Measurements from ENCODE around the gene RSF1. TPM values are rescaled to one million over a fixed set of nuclear protein-coding genes. Genes with fewer than 3 reads are reported as not detected.

Gene RSF1
- polyA plus RNA-seq, 1 donor (not counting 4 experiments of a cell fraction or from before 2014, with no cell fraction given) = 20.9 TPM

DNA sequence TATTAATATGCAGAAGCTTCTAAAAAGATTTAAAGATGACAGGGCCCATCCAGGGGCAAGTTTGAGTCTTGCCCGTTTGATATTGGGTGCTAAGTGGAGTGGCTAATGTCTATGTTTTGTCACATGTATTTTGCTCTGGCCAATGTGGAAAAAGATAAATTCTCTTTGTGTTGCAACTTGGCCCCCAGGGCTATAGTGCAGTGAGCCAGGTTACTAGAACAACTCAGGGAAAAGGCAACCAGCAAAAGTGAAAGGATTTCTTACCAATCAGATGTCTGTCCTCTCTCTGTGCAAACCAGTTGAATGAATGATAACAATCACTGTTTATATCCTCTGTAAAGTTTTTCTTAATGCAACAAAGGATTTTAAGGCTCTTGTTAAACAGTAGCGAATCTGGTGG, 178.3 kb downstream of the RSF1 start:
- Histone ChIP-seq H3K9me1 (ENCODE audit: control insufficient read depth, extremely low read depth, insufficient read depth, low read length) (no peaks in the 10 kb centered on the region), H3K4me2 (ENCODE audit: control insufficient read depth, extremely low read depth, insufficient read depth, low read depth, low read length) (no peak overlapping the region), H3K79me2 (ENCODE audit: control insufficient read depth, insufficient read depth, low read length) (peaks cover 6% of the 10 kb centered on the region), H3K27ac (ENCODE audit: control insufficient read depth, insufficient read depth, low read length) (no peak overlapping the region), H3K4me3 (ENCODE audit: control insufficient read depth in 2 of 3, extremely low read depth in 1 of 3, insufficient read depth in 2 of 3, low read depth in 1 of 3, low read length in 3 of 3) (no peak overlapping the region), H3K36me3 (ENCODE audit: control insufficient read depth in 2 of 2, extremely low read depth in 1 of 2, insufficient read depth in 2 of 2, low read length in 2 of 2) (no peaks in the 10 kb centered on the region), H4K20me1 (ENCODE audit: control insufficient read depth, extremely low read depth, insufficient read depth, low read length) (no peaks in the 10 kb centered on the region), H3K9ac (ENCODE audit: control insufficient read depth, extremely low read depth, insufficient read depth, low read length) (no peak overlapping the region), H2AFZ (ENCODE audit: control insufficient read depth, low read length) (peak overlapping the region; percentile 30), H3K27me3 (ENCODE audit: control insufficient read depth, extremely low read depth, insufficient read depth, low read length) (no peaks in the 10 kb centered on the region), H3K4me1 (ENCODE audit: control insufficient read depth, extremely low read depth, insufficient read depth, low read length) (peaks cover 13% of the 10 kb centered on the region), H3K9me3 (ENCODE audit: control insufficient read depth, low read depth, low read length) (no peaks in the 10 kb centered on the region)
- DNase-seq (ENCODE audit: low read depth, low spot score) = no peak
- no peak for TF ChIP-seq EZH2 (IDR thresholded peaks at IDR 0.05; ENCODE audit: low read length)
- TF ChIP-seq, protein P1, sequence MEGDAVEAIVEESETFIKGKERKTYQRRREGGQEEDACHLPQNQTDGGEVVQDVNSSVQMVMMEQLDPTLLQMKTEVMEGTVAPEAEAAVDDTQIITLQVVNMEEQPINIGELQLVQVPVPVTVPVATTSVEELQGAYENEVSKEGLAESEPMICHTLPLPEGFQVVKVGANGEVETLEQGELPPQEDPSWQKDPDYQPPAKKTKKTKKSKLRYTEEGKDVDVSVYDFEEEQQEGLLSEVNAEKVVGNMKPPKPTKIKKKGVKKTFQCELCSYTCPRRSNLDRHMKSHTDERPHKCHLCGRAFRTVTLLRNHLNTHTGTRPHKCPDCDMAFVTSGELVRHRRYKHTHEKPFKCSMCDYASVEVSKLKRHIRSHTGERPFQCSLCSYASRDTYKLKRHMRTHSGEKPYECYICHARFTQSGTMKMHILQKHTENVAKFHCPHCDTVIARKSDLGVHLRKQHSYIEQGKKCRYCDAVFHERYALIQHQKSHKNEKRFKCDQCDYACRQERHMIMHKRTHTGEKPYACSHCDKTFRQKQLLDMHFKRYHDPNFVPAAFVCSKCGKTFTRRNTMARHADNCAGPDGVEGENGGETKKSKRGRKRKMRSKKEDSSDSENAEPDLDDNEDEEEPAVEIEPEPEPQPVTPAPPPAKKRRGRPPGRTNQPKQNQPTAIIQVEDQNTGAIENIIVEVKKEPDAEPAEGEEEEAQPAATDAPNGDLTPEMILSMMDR (optimal IDR thresholded peaks at IDR 0.05 in 1 of 3, IDR thresholded peaks at IDR 0.05 in 1 of 3, conservative IDR thresholded peaks at IDR 0.05 in 1 of 3; ENCODE audit: extremely low read depth in 1 of 3, insufficient read depth in 2 of 3, low read length in 3 of 3) = no peak
- dilution Hi-C loops (cut with MboI; ENCODE audit: extremely low pct_ligation_motif_present, low sequenced_read_pairs) = no loop called here
- no peak for FAIRE-seq

- Histone ChIP-seq H2AFZ (ENCODE audit: control insufficient read depth, low read length) (peak within 1 kb of the TSS; percentile 96), H4K20me1 (ENCODE audit: control insufficient read depth, extremely low read depth, insufficient read depth, low read length) (no peaks in the 10 kb centered on the region), H3K27ac (ENCODE audit: control insufficient read depth, insufficient read depth, low read length) (peak within 1 kb of the TSS; percentile 65), H3K4me2 (ENCODE audit: control insufficient read depth, extremely low read depth, insufficient read depth, low read depth, low read length) (peak within 1 kb of the TSS; percentile 91), H3K9me1 (ENCODE audit: control insufficient read depth, extremely low read depth, insufficient read depth, low read length) (no peaks in the 10 kb centered on the region), H3K27me3 (ENCODE audit: control insufficient read depth, extremely low read depth, insufficient read depth, low read length) (no peaks in the 10 kb centered on the region), H3K9me3 (ENCODE audit: control insufficient read depth, low read depth, low read length) (no peaks in the 10 kb centered on the region), H3K79me2 (ENCODE audit: control insufficient read depth, insufficient read depth, low read length) (peaks cover 49% of the 10 kb centered on the region), H3K4me1 (ENCODE audit: control insufficient read depth, extremely low read depth, insufficient read depth, low read length) (peaks cover 8% of the 10 kb centered on the region), H3K36me3 (ENCODE audit: control insufficient read depth in 2 of 2, extremely low read depth in 1 of 2, insufficient read depth in 2 of 2, low read length in 2 of 2) (no peaks in the 10 kb centered on the region), H3K4me3 (ENCODE audit: control insufficient read depth in 2 of 3, extremely low read depth in 1 of 3, insufficient read depth in 2 of 3, low read depth in 1 of 3, low read length in 3 of 3) (peak within 1 kb of the TSS; percentile 66 to 76 (median 72)), H3K9ac (ENCODE audit: control insufficient read depth, extremely low read depth, insufficient read depth, low read length) (peak within 1 kb of the TSS; percentile 82)
- FAIRE-seq (peak; percentile 13), DNase-seq (ENCODE audit: low read depth, low spot score) (peak; percentile 21)
- TF ChIP-seq, protein P1 (optimal IDR thresholded peaks at IDR 0.05 in 1 of 3, IDR thresholded peaks at IDR 0.05 in 1 of 3, conservative IDR thresholded peaks at IDR 0.05 in 1 of 3; ENCODE audit: extremely low read depth in 1 of 3, insufficient read depth in 2 of 3, low read length in 3 of 3) = no peak
- no peak for TF ChIP-seq EZH2 (IDR thresholded peaks at IDR 0.05; ENCODE audit: low read length)
- dilution Hi-C loops (cut with MboI; ENCODE audit: extremely low pct_ligation_motif_present, low sequenced_read_pairs) = no loop called here
Measured at GRCh38 chr11:77637345-77638165, 183.0 kb downstream of the RSF1 start, which contains the start of gene CLNS1A. Gene CLNS1A, minus strand, starts transcription at chr11:77637794. Its CDS starts 80 bp downstream, at chr11:77637714.
